ENCODE measurements around the gene HEATR5A.
"Not testable (repeated sequence)": the region's sequence is repeated elsewhere in the genome, so short reads cannot be mapped to it uniquely, and the experiment has no call there.

HEATR5A gene

GRCh38 chr14:31326111-31326510, 94.2 kb downstream of the HEATR5A start:
- DNase-seq (ENCODE audit: low read depth) = no peak

- DNase-seq (ENCODE audit: low read depth) = no peak
Measured at GRCh38 chr14:31323419-31323818, 96.9 kb downstream of the HEATR5A start.

- DNase-seq (ENCODE audit: low read depth) = no peak
Measured at GRCh38 chr14:31320922-31321766, 99.2 kb downstream of the HEATR5A start.

- no peak for DNase-seq (ENCODE audit: low read depth)
Measured at GRCh38 chr14:31320216-31320615, 100.1 kb downstream of the HEATR5A start.

- DNase-seq (ENCODE audit: low read depth) = no peak
Measured at GRCh38 chr14:31319701-31320100, 100.6 kb downstream of the HEATR5A start.

- no peak for DNase-seq (ENCODE audit: low read depth)
Measured at GRCh38 chr14:31312934-31313333, 107.4 kb downstream of the HEATR5A start.

GRCh38 chr14:31312370-31312769, 108.0 kb downstream of the HEATR5A start:
- DNase-seq (ENCODE audit: low read depth) = not testable (repeated sequence)

- no peak for DNase-seq (ENCODE audit: low read depth)
Measured at GRCh38 chr14:31307618-31308017, 112.7 kb downstream of the HEATR5A start.

- no peak for DNase-seq (ENCODE audit: low read depth)
Measured at GRCh38 chr14:31307198-31307597, 113.2 kb downstream of the HEATR5A start.

- DNase-seq (ENCODE audit: low read depth) = no peak
Measured at GRCh38 chr14:31303654-31304053, 116.7 kb downstream of the HEATR5A start.

GRCh38 chr14:31300883-31301282, 119.5 kb downstream of the HEATR5A start:
- no peak for DNase-seq (ENCODE audit: low read depth)

GRCh38 chr14:31300296-31300695, 120.1 kb downstream of the HEATR5A start:
- no peak for DNase-seq (ENCODE audit: low read depth)

- no peak for DNase-seq (ENCODE audit: low read depth)
Measured at GRCh38 chr14:31297701-31298344, 122.5 kb downstream of the HEATR5A start.

- no peak for DNase-seq (ENCODE audit: low read depth)
Measured at GRCh38 chr14:31297112-31297511, 123.2 kb downstream of the HEATR5A start.

- no peak for DNase-seq (ENCODE audit: low read depth)
Measured at GRCh38 chr14:31294746-31295405, 125.5 kb downstream of the HEATR5A start.

GRCh38 chr14:31292937-31293616, 127.3 kb downstream of the HEATR5A start:
- no peak for DNase-seq (ENCODE audit: low read depth)

GRCh38 chr14:31291210-31291609, 129.1 kb downstream of the HEATR5A start:
- DNase-seq (ENCODE audit: low read depth) = no peak

GRCh38 chr14:31287294-31287972, 132.9 kb downstream of the HEATR5A start:
- DNase-seq (ENCODE audit: low read depth) = no peak

- DNase-seq (ENCODE audit: low read depth) = no peak
Measured at GRCh38 chr14:31286456-31287293, 133.7 kb downstream of the HEATR5A start.

- no peak for DNase-seq (ENCODE audit: low read depth)
Measured at GRCh38 chr14:31283578-31284252, 136.6 kb downstream of the HEATR5A start.

All from non-pigmented ciliary epithelial cell (primary cell).